ENCODE results near the gene LDB3.

The LDB3 gene

GRCh38 chr10:86728056-86728455 is 59.7 kb downstream of the LDB3 start (continued):
- TF ChIP-seq ZNF19 (tag by site-specific recombination; IDR thresholded peaks at IDR 0.05; ENCODE audit: low read depth) (no peak), ZNF140 (tag by site-specific recombination; IDR thresholded peaks at IDR 0.05) (no peak), ZNF645 (tag by site-specific recombination; IDR thresholded peaks at IDR 0.05) (no peak), BCL11A (tag by site-specific recombination; IDR thresholded peaks at IDR 0.05; ENCODE audit: low read depth) (no peak), SCRT1 (tag by site-specific recombination; IDR thresholded peaks at IDR 0.05; ENCODE audit: borderline replicate concordance) (no peak), ZNF626 (tag by site-specific recombination; IDR thresholded peaks at IDR 0.05) (no peak), ZBTB21 (tag by site-specific recombination; IDR thresholded peaks at IDR 0.05) (no peak), ZNF76 (tag by site-specific recombination; IDR thresholded peaks at IDR 0.05; ENCODE audit: borderline replicate concordance, low read depth) (no peak), ZBTB26 (tag by site-specific recombination; optimal IDR thresholded peaks at IDR 0.05) (no peak), ZSCAN18 (tag by site-specific recombination; IDR thresholded peaks at IDR 0.05) (no peak)

DNA sequence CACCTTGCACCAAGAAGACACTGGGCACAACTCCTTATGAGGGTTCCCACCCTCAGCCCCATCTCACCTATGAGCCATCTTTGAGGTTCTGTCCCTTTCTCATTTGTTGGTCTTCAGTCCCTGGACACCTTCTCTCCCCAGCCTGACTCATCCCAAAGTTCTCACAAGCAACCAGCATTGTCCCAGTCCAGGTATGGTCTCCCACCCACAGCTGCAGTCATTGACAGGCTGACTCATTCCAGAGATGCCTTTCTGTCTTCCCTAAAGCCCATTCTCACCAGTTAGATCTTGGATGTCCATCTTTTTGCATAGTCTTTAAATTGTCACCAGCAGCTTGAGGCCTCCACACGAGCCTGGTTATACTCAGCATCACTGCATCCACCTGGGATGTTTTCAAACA is 61.4 kb downstream of the LDB3 start:
- no peaks in the 10 kb centered on the region for H3K9me3 ChIP-seq (ENCODE audit: control insufficient read depth, insufficient read depth, low read depth, low read length)
- ChIA-PET POLR2A (interaction anchor here (2.0 kb wide), 1 partner anchor 26 kb away, joined by 6 read pairs; the partner anchor contains the start of gene BMPR1A), CTCF (interaction anchor here (0.6 to 0.9 kb wide), 3 partner anchors 9 to 28 kb away, joined by 3 to 5 read pairs (median 3); no protein-coding TSS in a partner anchor)
- H3K36me3 ChIP-seq (ENCODE audit: control insufficient read depth in 2 of 2, insufficient read depth in 1 of 2, low read length in 2 of 2) = no peaks in the 10 kb centered on the region
- TF ChIP-seq, protein P1, sequence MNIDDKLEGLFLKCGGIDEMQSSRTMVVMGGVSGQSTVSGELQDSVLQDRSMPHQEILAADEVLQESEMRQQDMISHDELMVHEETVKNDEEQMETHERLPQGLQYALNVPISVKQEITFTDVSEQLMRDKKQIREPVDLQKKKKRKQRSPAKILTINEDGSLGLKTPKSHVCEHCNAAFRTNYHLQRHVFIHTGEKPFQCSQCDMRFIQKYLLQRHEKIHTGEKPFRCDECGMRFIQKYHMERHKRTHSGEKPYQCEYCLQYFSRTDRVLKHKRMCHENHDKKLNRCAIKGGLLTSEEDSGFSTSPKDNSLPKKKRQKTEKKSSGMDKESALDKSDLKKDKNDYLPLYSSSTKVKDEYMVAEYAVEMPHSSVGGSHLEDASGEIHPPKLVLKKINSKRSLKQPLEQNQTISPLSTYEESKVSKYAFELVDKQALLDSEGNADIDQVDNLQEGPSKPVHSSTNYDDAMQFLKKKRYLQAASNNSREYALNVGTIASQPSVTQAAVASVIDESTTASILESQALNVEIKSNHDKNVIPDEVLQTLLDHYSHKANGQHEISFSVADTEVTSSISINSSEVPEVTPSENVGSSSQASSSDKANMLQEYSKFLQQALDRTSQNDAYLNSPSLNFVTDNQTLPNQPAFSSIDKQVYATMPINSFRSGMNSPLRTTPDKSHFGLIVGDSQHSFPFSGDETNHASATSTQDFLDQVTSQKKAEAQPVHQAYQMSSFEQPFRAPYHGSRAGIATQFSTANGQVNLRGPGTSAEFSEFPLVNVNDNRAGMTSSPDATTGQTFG (tag by site-specific recombination; IDR thresholded peaks at IDR 0.05; ENCODE audit: borderline replicate concordance) = no peak
- TF ChIP-seq ZNF223 (tag by site-specific recombination; IDR thresholded peaks at IDR 0.05) = no peak
- no peak for TF ChIP-seq ZNF423 (tag by site-specific recombination; IDR thresholded peaks at IDR 0.05)
- no peak for TF ChIP-seq SCRT1 (tag by site-specific recombination; IDR thresholded peaks at IDR 0.05; ENCODE audit: borderline replicate concordance)
- TF ChIP-seq ZNF521 (tag by site-specific recombination; IDR thresholded peaks at IDR 0.05) = no peak
- TF ChIP-seq, protein P2, sequence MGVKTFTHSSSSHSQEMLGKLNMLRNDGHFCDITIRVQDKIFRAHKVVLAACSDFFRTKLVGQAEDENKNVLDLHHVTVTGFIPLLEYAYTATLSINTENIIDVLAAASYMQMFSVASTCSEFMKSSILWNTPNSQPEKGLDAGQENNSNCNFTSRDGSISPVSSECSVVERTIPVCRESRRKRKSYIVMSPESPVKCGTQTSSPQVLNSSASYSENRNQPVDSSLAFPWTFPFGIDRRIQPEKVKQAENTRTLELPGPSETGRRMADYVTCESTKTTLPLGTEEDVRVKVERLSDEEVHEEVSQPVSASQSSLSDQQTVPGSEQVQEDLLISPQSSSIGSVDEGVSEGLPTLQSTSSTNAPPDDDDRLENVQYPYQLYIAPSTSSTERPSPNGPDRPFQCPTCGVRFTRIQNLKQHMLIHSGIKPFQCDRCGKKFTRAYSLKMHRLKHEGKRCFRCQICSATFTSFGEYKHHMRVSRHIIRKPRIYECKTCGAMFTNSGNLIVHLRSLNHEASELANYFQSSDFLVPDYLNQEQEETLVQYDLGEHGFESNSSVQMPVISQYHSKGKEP (tag by site-specific recombination; IDR thresholded peaks at IDR 0.05) = no peak
- TF ChIP-seq, protein P3, sequence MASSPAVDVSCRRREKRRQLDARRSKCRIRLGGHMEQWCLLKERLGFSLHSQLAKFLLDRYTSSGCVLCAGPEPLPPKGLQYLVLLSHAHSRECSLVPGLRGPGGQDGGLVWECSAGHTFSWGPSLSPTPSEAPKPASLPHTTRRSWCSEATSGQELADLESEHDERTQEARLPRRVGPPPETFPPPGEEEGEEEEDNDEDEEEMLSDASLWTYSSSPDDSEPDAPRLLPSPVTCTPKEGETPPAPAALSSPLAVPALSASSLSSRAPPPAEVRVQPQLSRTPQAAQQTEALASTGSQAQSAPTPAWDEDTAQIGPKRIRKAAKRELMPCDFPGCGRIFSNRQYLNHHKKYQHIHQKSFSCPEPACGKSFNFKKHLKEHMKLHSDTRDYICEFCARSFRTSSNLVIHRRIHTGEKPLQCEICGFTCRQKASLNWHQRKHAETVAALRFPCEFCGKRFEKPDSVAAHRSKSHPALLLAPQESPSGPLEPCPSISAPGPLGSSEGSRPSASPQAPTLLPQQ (tag by site-specific recombination; IDR thresholded peaks at IDR 0.05) = no peak
- TF ChIP-seq ZNF138 (tag by site-specific recombination; IDR thresholded peaks at IDR 0.05; ENCODE audit: borderline replicate concordance) = no peak
- TF ChIP-seq, protein P4, sequence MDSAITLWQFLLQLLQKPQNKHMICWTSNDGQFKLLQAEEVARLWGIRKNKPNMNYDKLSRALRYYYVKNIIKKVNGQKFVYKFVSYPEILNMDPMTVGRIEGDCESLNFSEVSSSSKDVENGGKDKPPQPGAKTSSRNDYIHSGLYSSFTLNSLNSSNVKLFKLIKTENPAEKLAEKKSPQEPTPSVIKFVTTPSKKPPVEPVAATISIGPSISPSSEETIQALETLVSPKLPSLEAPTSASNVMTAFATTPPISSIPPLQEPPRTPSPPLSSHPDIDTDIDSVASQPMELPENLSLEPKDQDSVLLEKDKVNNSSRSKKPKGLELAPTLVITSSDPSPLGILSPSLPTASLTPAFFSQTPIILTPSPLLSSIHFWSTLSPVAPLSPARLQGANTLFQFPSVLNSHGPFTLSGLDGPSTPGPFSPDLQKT (IDR thresholded peaks at IDR 0.05; ENCODE audit: borderline replicate concordance, low read depth, low read length) = no peak
- TF ChIP-seq YY1 (tag by site-specific recombination; IDR thresholded peaks at IDR 0.05) = no peak
- no peak overlapping the region for H3K27ac ChIP-seq (ENCODE audit: extremely low read depth, low read depth, low read length)
- H3K4me1 ChIP-seq (ENCODE audit: control insufficient read depth, insufficient read depth, low read length) = no peaks in the 10 kb centered on the region
- no peak overlapping the region for H3K4me3 ChIP-seq (ENCODE audit: low read depth, low read length)
